Trophoblast cell (in vitro differentiated cells and primary cell): Measurements from ENCODE around the gene FOXO6.

Source experiments
- DNase-seq, 2 donors: peaks; one replicate each; pipeline ENCODE4 v3.0.0-alpha.2; 2016
- H2AFZ ChIP-seq: 2 replicates; pipeline ENCODE4 v1.6.1; 2013; ENCODE audit warnings: low read length, moderate library complexity, mild to moderate bottlenecking; ENCODE audit not compliant: insufficient read depth, poor library complexity
- H2AK5ac ChIP-seq: 2 replicates; pipeline ENCODE4 v1.6.1; 2013; ENCODE audit warnings: mild to moderate bottlenecking, low read length
- H2BK120ac ChIP-seq: 2 replicates; pipeline ENCODE4 v1.6.1; 2013; ENCODE audit warnings: low read length, mild to moderate bottlenecking, moderate library complexity; ENCODE audit not compliant: insufficient read depth, poor library complexity
- H2BK12ac ChIP-seq: 2 replicates; pipeline ENCODE4 v1.6.1; 2013; ENCODE audit warnings: mild to moderate bottlenecking, low read length, moderate library complexity
- H2BK5ac ChIP-seq: 2 replicates; pipeline ENCODE4 v1.6.1; 2013; ENCODE audit warnings: low read length, low read depth, moderate library complexity, mild to moderate bottlenecking; ENCODE audit not compliant: poor library complexity
- H3K14ac ChIP-seq: 2 replicates; pipeline ENCODE4 v1.6.1; 2013; ENCODE audit warnings: mild to moderate bottlenecking, low read length
- H3K18ac ChIP-seq: 2 replicates; pipeline ENCODE4 v1.6.1; 2013; ENCODE audit warnings: mild to moderate bottlenecking, low read length
- H3K23ac ChIP-seq: 2 replicates; pipeline ENCODE4 v1.6.1; 2013; ENCODE audit warnings: low read length
- H3K27ac ChIP-seq: 2 replicates; pipeline ENCODE4 v1.5.1; 2013; ENCODE audit warnings: low read depth, mild to moderate bottlenecking, inconsistent platforms, low read length, moderate library complexity
- H3K27me3 ChIP-seq: 2 replicates; pipeline ENCODE4 v1.6.1; 2013; ENCODE audit warnings: inconsistent platforms, mild to moderate bottlenecking, low read length, moderate library complexity; ENCODE audit not compliant: insufficient read depth
- H3K36me3 ChIP-seq, 2 experiments: 1 replicate in 1 of 2; 2 replicates in 1 of 2; pipeline ENCODE4 v1.6.1; 2013; ENCODE audit warnings: low read length in 2 of 2, mild to moderate bottlenecking in 2 of 2, moderate library complexity in 1 of 2; ENCODE audit not compliant: insufficient read depth in 2 of 2, control insufficient read depth in 1 of 2
- H3K4ac ChIP-seq: 2 replicates; pipeline ENCODE4 v1.6.1; 2013; ENCODE audit warnings: low read depth, mild to moderate bottlenecking, low read length, moderate library complexity
- H3K4me1 ChIP-seq, 2 experiments: 1 replicate in 1 of 2; 2 replicates in 1 of 2; pipeline ENCODE4 v1.6.1; 2013; ENCODE audit warnings: low read length in 2 of 2, mild to moderate bottlenecking in 2 of 2, moderate library complexity in 1 of 2; ENCODE audit not compliant: insufficient read depth in 2 of 2, control insufficient read depth in 1 of 2
- H3K4me2 ChIP-seq: 2 replicates; pipeline ENCODE4 v1.6.1; 2013; ENCODE audit warnings: inconsistent platforms, mild to moderate bottlenecking, low read length, moderate library complexity
- H3K4me3 ChIP-seq: 2 replicates; pipeline ENCODE4 v1.5.1; 2013; ENCODE audit warnings: mild to moderate bottlenecking, low read depth, low read length, inconsistent platforms
- H3K79me1 ChIP-seq: one replicate; pipeline ENCODE4 v1.6.1; 2013; ENCODE audit warnings: low read length
- H3K79me2 ChIP-seq: 2 replicates; pipeline ENCODE4 v1.6.1; 2013; ENCODE audit warnings: low read length, mild to moderate bottlenecking; ENCODE audit not compliant: control insufficient read depth, insufficient read depth, poor library complexity
- H3K9ac ChIP-seq: 2 replicates; pipeline ENCODE4 v1.6.1; 2013; ENCODE audit warnings: mild to moderate bottlenecking, low read length
- H3K9me3 ChIP-seq: 2 replicates; pipeline ENCODE4 v1.6.1; 2013; ENCODE audit warnings: low read depth, mild to moderate bottlenecking, control low read depth, inconsistent platforms, low read length; ENCODE audit not compliant: insufficient read depth
- H4K12ac ChIP-seq: 2 replicates; pipeline ENCODE4 v1.6.1; 2013; ENCODE audit warnings: low read depth, mild to moderate bottlenecking, low read length, moderate library complexity
- H4K8ac ChIP-seq: 2 replicates; pipeline ENCODE4 v1.6.1; 2013; ENCODE audit warnings: low read depth, mild to moderate bottlenecking, low read length, moderate library complexity
- H4K91ac ChIP-seq: one replicate; pipeline ENCODE4 v1.6.1; 2013; ENCODE audit warnings: low read depth, mild to moderate bottlenecking, low read length, moderate library complexity
- WGBS: extraction: QIAGEN DNeasy Blood & Tissue Kit; methylation state at CpG from one replicate; pipeline ENCODE4 v1.1.7; 2013; ENCODE audit warnings: missing lambda C conversion rate; ENCODE audit not compliant: insufficient read length, insufficient coverage; ENCODE audit errors: extremely low coverage; 5-methylcytosine and 5-hydroxymethylcytosine counted together

FOXO6 gene

GRCh38 chr1:41390573-41390972 is 29.3 kb downstream of the FOXO6 start:
- no peak overlapping the region for H4K8ac ChIP-seq
- H3K18ac ChIP-seq, result no peak overlapping the region
- H3K14ac ChIP-seq, result no peak overlapping the region
- H3K27me3 ChIP-seq, result no peaks in the 10 kb centered on the region
- no peak overlapping the region for H3K23ac ChIP-seq
- H3K4me3 ChIP-seq, result no peak overlapping the region
- H2BK5ac ChIP-seq, result no peak overlapping the region
- H4K91ac ChIP-seq, result no peak overlapping the region
- H4K12ac ChIP-seq, result no peak overlapping the region
- H2BK12ac ChIP-seq, result no peak overlapping the region
- H3K27ac ChIP-seq, result no peak overlapping the region
- H2AK5ac ChIP-seq, result no peak overlapping the region
- DNase-seq, result no peak
- H2BK120ac ChIP-seq, result no peak overlapping the region
- H3K4me1 ChIP-seq, result peaks cover 7 to 10% of the 10 kb centered on the region in 2 experiments
- no peak overlapping the region for H3K4me2 ChIP-seq
- no CpG with 5 or more reads among the region's 1 CpG for WGBS
- no peaks in the 10 kb centered on the region for H3K79me1 ChIP-seq
- no peak overlapping the region for H2AFZ ChIP-seq
- H3K9ac ChIP-seq, result no peak overlapping the region
- H3K36me3 ChIP-seq, result no peaks in the 10 kb centered on the region
- H3K4ac ChIP-seq, result no peak overlapping the region
- no peaks in the 10 kb centered on the region for H3K9me3 ChIP-seq
- no peaks in the 10 kb centered on the region for H3K79me2 ChIP-seq

DNA sequence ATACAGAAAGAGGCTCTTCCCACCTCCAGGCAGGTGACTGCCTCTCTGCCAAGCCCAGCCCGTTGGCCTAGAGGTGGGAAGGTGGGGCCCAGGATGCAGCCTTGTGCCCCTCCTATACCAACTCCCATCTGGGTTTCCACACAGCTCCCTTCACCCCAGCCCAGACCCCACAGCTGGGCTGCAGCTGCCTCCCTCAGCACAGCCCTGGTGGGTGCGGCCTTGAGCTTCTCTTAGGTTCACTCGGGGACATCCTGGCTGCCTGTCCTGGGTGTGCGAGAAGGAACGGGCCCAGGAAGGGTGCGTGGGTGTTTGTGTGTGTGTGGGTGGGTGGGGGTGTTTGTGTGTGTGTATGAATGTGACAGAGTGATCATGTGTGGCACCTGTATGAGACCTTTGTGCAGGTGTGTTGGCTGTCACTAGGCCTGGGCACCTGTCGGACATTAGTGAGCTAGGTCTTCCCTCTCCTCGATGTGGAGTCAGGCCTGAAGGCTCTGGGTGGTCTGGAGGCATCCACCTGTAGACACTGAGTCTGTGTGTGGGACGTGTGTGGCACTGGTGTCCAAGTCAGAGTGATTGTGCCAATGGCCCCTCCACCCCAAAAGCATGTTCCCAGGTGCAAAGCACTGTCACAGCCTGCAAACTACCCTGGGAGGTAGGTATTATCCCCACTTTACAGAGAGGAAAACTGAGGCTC is 30.7 kb downstream of the FOXO6 start:
- Histone ChIP-seq H2AK5ac (no peak overlapping the region), H3K14ac (no peak overlapping the region), H3K79me1 (no peaks in the 10 kb centered on the region), H2BK120ac (no peak overlapping the region), H3K4me3 (no peak overlapping the region), H3K23ac (no peak overlapping the region), H2BK12ac (no peak overlapping the region), H3K4me1 (peaks cover 7 to 9% of the 10 kb centered on the region in 2 experiments), H3K9me3 (peaks cover 2% of the 10 kb centered on the region), H3K36me3 (no peaks in the 10 kb centered on the region), H2AFZ (no peak overlapping the region), H3K79me2 (no peaks in the 10 kb centered on the region), H3K9ac (no peak overlapping the region), H4K91ac (no peak overlapping the region), H4K12ac (no peak overlapping the region), H3K4ac (no peak overlapping the region), H3K18ac (no peak overlapping the region), H3K27me3 (no peaks in the 10 kb centered on the region), H3K4me2 (no peak overlapping the region), H4K8ac (no peak overlapping the region), H3K27ac (no peak overlapping the region), H2BK5ac (no peak overlapping the region)
- 100% methylated on average over 1 of the region's 9 CpGs for WGBS
- DNase-seq, result no peak

- Histone ChIP-seq H2AK5ac (no peak overlapping the region), H4K91ac (no peak overlapping the region), H3K79me1 (no peaks in the 10 kb centered on the region), H3K9ac (no peak overlapping the region), H3K4me3 (no peak overlapping the region), H3K4ac (no peak overlapping the region), H3K14ac (no peak overlapping the region), H3K27ac (no peak overlapping the region), H3K27me3 (no peaks in the 10 kb centered on the region), H3K79me2 (no peaks in the 10 kb centered on the region), H2BK12ac (no peak overlapping the region), H3K4me2 (no peak overlapping the region), H4K8ac (no peak overlapping the region), H3K4me1 (peaks cover 4% of the 10 kb centered on the region in 2 experiments), H3K18ac (no peak overlapping the region), H2BK5ac (no peak overlapping the region), H2BK120ac (no peak overlapping the region), H3K36me3 (no peaks in the 10 kb centered on the region), H3K9me3 (peaks cover 2% of the 10 kb centered on the region), H2AFZ (no peak overlapping the region), H4K12ac (no peak overlapping the region), H3K23ac (no peak overlapping the region)
- WGBS, result no CpG with 5 or more reads among the region's 4 CpGs
- no peak for DNase-seq
Measured at GRCh38 chr1:41392528-41392924, 31.3 kb downstream of the FOXO6 start.

- Histone ChIP-seq H3K9me3 (peaks cover 2% of the 10 kb centered on the region), H3K4me2 (no peak overlapping the region), H3K14ac (no peak overlapping the region), H3K27ac (no peak overlapping the region), H3K36me3 (no peaks in the 10 kb centered on the region), H4K12ac (no peak overlapping the region), H2BK12ac (no peak overlapping the region), H2BK5ac (no peak overlapping the region), H3K27me3 (no peaks in the 10 kb centered on the region), H3K4me1 (no peaks in the 10 kb centered on the region), H4K8ac (no peak overlapping the region), H3K79me1 (no peaks in the 10 kb centered on the region), H4K91ac (no peak overlapping the region), H3K79me2 (no peaks in the 10 kb centered on the region), H2BK120ac (no peak overlapping the region), H3K4ac (no peak overlapping the region), H3K4me3 (no peak overlapping the region), H3K18ac (no peak overlapping the region), H2AK5ac (no peak overlapping the region), H2AFZ (no peak overlapping the region), H3K23ac (no peak overlapping the region), H3K9ac (no peak overlapping the region)
- no peak for DNase-seq
- no CpG with 5 or more reads among the region's 6 CpGs for WGBS
Measured at GRCh38 chr1:41393716-41394368, 32.6 kb downstream of the FOXO6 start.
